Measurements from ENCODE around the gene GUCA2B. TPM values are rescaled to one million over a fixed set of nuclear protein-coding genes. Genes with fewer than 3 reads are reported as not detected.

GUCA2B gene
- polyA plus RNA-seq, 1 donor = not detected

GRCh38 chr1:42142894-42143675 is 10.1 kb upstream of the GUCA2B start:
- no peak for DNase-seq

DNA sequence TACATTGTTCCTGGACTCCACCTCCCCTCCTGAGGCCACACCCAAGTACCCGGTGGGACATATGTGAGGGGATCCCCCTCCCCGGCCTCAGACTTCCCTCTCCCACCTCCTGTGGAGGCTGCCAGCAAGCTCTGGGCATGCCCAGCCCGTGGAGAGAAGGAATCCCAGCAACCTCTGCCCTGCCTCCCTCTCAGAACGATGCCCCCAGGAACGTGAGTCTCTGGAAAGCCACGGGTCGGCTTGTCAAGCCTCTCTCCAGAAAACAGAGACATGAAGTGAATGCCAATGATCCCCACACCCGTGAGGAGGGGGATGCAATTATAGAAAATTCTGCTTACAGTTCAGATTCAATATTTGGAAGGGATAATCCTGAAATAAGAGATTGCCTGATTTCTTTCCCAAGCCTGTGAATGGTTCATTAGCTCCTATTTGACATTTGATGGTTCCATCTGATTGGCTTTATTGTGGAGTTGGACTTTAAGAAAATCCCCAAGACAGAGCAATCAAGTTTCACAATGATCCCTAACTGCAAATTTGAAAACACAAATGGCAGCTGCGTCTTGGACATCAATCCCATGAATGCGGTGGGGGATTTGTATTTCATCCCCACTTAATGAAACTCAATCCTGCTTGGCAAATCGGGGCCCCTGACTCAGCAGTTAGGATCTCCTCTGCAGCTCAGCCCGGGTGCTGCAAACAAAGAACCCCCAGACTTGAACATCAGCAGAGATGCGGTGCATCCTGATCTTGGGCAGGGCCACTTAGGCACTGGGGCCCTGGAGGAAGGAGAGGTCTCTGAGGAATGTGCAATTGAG is 9.1 kb upstream of the GUCA2B start:
- DNase-seq = no peak

DNA sequence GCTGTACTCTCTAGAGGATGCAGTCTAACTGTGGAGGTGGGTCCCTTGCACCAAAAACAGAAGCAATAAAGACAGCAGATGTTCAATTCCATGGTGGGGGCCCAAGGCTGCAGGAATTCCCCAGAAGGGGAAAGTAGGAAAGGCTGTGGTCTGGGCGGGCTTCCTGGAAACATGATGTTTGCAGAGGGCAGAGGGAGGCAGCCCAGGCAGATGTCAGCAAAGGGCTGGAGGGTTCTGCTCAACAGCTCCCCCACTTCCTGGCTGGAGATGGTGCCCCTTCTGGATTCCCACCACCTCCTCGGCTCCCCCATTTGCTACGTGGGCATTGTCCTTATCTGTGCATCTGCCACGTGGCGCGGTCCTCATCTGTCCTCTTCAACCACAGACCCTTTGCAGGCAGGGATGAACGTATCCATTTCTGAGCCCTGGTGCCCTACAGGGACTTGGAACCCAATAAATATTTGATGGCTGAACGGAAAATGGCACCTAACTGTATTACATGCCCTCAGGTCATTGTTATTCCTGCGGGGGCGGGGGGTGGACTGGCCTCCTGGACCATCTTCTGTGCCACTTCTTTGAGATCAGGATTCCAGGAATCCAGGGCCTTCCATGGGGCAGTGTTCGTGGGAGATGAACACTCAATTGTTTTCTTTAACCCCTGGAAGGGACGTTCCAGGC is 8.4 kb upstream of the GUCA2B start:
- no peak for DNase-seq

- DNase-seq = no peak
Observed at GRCh38 chr1:42145389-42145716, 7.9 kb upstream of the GUCA2B start.

DNA sequence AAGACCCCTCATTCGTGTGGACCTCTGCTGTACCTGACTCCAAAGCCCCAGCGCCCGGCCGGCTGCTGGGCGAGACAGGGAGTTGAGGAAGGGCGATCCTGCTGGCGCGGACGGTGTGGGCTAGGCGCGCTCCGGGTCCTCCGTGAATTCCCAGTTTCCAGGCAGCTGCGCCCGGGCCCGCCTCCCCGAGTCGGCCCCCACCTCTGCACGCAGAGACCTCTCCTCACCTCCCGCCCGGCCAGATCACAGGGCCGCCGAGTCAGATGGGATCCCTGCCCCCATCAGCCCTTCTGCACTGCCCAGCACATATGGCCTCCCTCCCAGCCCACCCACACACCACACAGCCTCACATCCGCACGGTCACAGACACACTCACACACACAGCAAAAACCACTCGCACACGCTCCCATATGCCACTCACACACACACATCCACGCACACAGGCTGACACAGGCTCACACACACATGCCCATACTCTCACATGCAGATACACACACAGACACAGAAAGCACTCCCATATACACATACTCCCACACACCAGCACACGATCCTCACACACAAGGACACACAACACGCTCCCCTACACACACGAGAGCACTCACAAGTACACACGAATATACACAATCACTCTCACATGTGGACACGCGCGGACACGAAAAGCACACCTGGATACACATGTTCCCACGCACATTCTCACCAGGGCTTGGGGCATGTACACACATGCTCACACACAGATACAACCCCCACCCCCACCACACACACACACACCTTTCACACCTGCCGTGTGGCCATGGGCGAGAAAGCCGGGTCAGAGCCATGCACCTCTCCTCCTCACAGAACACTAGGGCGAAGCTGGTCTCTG is 7.2 kb upstream of the GUCA2B start:
- no peak for DNase-seq

DNA sequence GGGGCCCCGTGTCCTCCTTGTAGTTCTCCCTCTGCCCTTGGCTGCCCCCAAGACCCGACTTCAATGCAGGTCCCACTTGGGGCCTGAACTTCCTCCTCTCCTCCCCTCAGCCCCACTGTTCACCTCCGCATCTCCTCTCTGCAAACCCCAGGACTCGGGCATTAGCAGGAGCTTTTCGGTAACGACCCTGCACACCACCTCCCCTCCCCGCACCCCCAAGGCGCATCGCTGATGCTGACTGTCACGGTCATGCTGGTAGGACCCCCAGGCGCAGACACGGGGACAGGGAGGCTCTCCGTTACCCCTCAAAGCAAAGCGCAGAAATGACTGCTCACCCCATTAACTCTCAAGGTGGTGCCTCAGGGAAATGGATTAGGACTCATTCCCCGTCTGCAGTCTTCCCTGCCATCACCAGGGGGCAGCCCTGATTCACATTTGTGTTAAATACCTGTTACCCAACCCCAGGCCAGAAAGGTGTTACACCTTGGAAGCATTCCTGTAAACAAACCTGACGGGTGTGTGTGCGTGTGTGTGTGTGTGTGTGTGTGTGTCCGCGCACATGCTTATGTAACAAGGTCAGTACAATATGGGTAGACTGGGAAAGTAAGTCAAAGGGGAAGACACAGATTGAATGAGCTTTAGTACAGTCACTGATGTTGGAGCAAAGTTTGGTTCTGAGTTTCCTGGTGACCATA is 6.4 kb upstream of the GUCA2B start:
- DNase-seq = peak; percentile 76

DNA sequence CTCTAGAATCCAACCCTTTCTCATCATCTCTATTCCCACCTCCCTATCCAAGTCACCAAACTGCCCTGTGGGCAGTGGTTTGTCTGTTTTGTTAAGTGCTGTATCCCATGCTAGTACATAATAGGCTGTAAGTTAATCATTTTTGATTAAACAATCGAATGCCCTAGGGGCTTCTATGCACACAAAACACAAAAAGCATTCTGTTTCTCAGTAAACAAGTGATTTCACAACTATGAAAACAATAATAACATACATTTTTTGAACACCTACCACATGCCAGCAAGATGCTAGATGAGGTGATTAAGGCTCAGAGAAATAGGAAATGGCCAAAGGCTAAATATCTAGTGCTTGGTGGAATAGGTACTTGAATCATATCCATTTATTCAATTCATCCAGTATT is 5.0 kb upstream of the GUCA2B start:
- DNase-seq = no peak

- no peak for DNase-seq
Observed at GRCh38 chr1:42150651-42151050, 2.6 kb upstream of the GUCA2B start.

GRCh38 chr1:42152119-42152518 is 1.1 kb upstream of the GUCA2B start:
- no peak for DNase-seq

DNA sequence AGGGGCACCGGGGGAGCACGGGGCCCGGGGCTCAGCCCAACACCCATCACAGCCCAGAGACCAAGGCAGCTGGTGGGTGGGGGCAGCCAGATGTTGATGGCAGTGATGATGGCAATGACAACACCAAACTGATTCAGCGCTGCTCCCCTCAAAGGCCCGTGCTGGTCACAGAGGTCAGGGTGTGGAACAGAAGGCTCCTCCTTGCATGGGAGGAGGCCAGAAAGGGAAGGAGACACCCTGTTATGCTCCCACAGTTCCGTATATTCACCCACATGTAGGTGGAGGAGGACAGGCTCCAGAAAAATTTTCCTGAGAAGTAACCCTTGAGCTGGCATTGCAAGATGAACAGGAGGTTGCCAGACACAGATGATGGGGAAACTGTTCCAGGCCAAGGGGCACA is 414 bp downstream of the GUCA2B start:
- no peak for DNase-seq

- no peak for DNase-seq
Observed at GRCh38 chr1:42154685-42155084, 1.5 kb downstream of the GUCA2B start.

DNA sequence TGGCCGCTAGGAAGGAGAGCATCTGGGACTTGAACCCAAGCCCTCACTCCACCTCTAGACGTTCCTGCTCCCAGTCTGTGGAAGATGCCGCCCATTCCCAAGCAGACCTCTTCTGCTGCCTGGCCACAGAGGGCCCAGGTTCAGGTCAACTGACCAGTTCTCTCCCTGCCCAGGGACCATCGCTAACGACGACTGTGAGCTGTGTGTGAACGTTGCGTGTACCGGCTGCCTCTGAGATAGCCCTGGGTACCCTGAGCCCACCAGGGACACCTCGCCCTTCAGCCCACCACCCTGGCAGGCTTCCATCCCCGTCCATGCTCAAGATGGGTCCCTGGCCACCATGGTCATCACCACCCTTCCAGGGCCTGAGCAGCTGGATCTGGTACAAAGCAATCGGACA is 2.2 kb downstream of the GUCA2B start:
- DNase-seq = no peak

GRCh38 chr1:42157667-42158066 is 4.5 kb downstream of the GUCA2B start:
- no peak for DNase-seq

DNA sequence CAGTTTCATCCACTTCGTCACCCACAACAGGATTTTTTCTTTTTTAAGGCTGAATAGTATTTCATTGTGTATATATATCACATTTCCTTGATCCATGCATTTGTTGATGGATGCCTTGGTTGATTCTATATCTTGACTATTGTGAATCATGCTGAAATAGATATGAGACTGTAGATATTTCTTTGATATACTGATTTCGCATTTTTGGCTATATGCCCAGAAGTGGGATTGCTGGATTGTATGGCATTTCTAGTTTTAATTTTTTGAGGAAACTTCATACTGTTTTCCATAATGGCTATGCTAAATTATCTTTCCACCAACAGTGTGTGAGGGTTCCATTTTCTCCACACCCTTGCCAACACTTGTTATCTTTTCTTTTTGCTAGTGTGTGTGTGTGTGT is 5.0 kb downstream of the GUCA2B start:
- no peak for DNase-seq

DNA sequence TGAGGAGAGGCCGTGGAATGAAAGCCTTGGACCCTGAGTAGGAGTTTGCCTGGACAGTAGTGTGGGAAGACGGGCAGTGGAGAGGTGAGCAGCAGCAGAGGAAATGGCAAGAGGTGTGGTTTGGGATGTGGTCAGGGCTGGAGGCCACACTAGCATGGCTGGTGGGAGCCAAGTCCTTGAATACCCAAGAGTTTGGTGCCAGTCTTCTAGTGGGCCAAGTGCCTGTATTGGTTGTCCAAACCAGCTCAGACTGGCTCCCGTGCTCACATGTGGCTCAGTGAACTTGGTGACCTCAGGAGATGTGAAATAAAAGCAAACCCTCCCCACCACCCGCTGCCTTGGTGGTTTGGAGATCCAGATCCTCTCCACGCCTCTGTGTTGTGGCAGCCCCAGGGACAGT is 9.0 kb downstream of the GUCA2B start:
- no peak for DNase-seq

DNA sequence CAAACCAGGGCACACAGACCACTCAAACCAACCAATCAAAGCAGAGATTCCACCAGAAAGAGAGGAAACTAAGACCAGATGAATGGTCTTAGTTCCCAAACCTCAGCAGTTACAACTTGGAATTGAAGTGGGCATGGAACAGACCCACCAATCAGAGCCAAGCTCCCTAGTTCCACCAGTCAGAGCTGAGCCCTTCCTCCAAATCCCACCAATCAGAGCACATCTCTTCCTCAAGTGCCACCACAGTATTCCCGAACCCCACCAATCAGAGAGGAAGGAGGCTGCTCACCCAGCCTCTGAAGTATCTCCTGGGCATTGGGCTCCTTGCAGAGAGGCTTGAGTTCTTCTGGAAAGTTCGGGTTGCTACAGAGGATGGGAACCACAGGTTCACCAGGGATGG is 9.9 kb downstream of the GUCA2B start:
- no peak for DNase-seq

DNA sequence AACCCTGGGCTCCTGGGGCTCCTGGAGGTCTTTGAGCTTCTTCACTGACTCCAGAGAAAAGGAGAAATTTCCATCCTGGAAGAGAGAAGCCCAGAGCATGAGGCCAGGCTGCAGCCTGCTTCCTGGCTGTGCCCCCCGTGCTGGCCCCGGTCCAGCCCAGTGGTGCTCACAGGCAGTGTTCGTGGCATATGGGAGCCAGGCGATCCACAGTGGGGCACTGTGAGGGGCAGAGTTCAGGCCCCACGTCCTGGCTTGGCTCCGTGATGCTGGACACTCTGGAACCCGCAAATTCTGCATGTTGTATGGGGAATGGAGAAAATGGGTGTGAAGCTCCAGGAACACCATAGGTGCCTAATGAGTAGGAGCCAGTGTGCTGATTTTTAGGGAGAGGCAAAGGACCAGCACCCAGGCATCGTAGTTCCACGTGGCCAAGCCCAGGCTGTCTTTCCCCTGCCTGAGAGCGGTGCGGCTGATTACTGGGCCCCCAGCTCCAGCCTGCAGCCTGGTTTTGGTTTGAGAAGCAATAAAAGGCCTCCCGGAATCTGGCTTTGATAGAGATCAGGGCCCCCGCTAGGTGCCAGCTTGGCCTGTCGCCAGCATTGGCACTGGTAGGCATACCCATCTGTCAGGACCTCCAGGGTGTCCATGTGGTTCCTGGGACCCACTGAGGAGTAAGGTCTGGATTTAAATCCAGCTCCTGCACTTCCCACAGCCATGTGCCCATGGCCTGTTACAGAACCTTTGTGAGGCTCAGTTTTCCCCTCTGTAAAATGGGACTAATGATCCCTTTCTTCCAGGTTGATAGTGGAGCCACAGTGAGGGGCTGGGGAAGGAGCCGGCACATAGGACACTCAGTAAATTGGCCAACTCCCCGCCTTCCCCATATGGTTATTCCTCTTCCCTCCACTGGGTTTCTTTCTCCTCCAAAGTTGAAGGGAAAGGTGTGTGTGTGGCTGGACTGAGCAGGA is 10.6 kb downstream of the GUCA2B start:
- no peak for DNase-seq

- no peak for DNase-seq
Observed at GRCh38 chr1:42164551-42165420, 11.6 kb downstream of the GUCA2B start, which contains the start of gene GUCA2A. Gene GUCA2A, minus strand, starts transcription at chr1:42164745. Its CDS starts 33 bp downstream, at chr1:42164712.
